Neural cell (in vitro differentiated cells): ENCODE data around the gene ARMC9. TPM values are rescaled to one million over a fixed set of nuclear protein-coding genes. Genes with fewer than 3 reads are reported as not detected.

Experiments
- H2AFZ ChIP-seq: fragments of 200-600, 300-800 bp; sonication (generic), shearing (Covaris generic); 2 replicates; pipeline ENCODE4 v1.6.0; 2014; ENCODE audit warnings: low read depth, mild to moderate bottlenecking, antibody characterized with exemption, low read length, moderate library complexity
- H3F3A ChIP-seq: fragments of 200-600 bp; shearing (Covaris generic); 2 replicates; pipeline ENCODE4 v1.6.1; 2016; ENCODE audit warnings: mild to moderate bottlenecking, moderate library complexity, mixed read lengths, antibody characterized with exemption, low read length; ENCODE audit not compliant: insufficient read depth, poor library complexity, severe bottlenecking
- H3K27ac ChIP-seq: fragments of 200-600, 300-800 bp; sonication (generic), shearing (Covaris generic); 2 replicates; pipeline ENCODE4 v1.5.1; 2014; ENCODE audit warnings: mild to moderate bottlenecking, low read length, moderate library complexity
- H3K27me3 ChIP-seq: fragments of 300-800, 200-600 bp; sonication (generic), shearing (Covaris generic); 2 replicates; pipeline ENCODE4 v1.6.0; 2014; ENCODE audit warnings: mild to moderate bottlenecking, low read depth, low read length, moderate library complexity; ENCODE audit not compliant: insufficient read depth
- H3K36me3 ChIP-seq: fragments of 300-800, 200-600 bp; sonication (generic), shearing (Covaris generic); 2 replicates; pipeline ENCODE4 v1.5.1; 2014; ENCODE audit warnings: mild to moderate bottlenecking, antibody characterized with exemption, low read length, moderate library complexity; ENCODE audit not compliant: insufficient read depth
- H3K4me2 ChIP-seq: fragments of 300-800, 200-600 bp; sonication (generic), shearing (Covaris generic); 2 replicates; pipeline ENCODE4 v1.6.0; 2014; ENCODE audit warnings: mild to moderate bottlenecking, low read length
- H3K4me3 ChIP-seq: fragments of 300-800, 200-600 bp; sonication (generic), shearing (Covaris generic); 2 replicates; pipeline ENCODE4 v1.5.1; 2014; ENCODE audit warnings: mild to moderate bottlenecking, low read length, moderate library complexity
- H3K79me2 ChIP-seq: fragments of 200-600 bp; shearing (Covaris generic); replicated peaks from 2 replicates; pipeline ENCODE4 v1.6.0; 2014; ENCODE audit warnings: mild to moderate bottlenecking, low read length, moderate library complexity; ENCODE audit not compliant: insufficient read depth
- H3K9ac ChIP-seq: fragments of 300-800, 200-600 bp; sonication (generic), shearing (Covaris generic); 2 replicates; pipeline ENCODE4 v1.6.1; 2016; ENCODE audit warnings: mild to moderate bottlenecking, low read length, mixed read lengths
- H3K9me2 ChIP-seq: fragments of 200-600 bp; shearing (Covaris generic); 2 replicates; pipeline ENCODE4 v1.6.1; 2016; ENCODE audit warnings: mild to moderate bottlenecking, low read length, mixed read lengths; ENCODE audit not compliant: insufficient read depth
- H3K9me3 ChIP-seq: fragments of 200-600, 300-800 bp; sonication (generic), shearing (Covaris generic); 2 replicates; pipeline ENCODE4 v1.6.1; 2016; ENCODE audit warnings: mild to moderate bottlenecking, mixed run types, low read length, moderate library complexity, mixed read lengths
- H4K20me1 ChIP-seq: fragments of 200-600 bp; shearing (Covaris generic); 2 replicates; pipeline ENCODE4 v1.6.1; 2016; ENCODE audit warnings: mild to moderate bottlenecking, mixed run types; ENCODE audit not compliant: insufficient read depth
- EP300 ChIP-seq: fragments of 450-650 bp; conservative IDR thresholded peaks from 2 replicates; pipeline ENCODE4 v1.6.1; 2014; ENCODE audit warnings: antibody characterized with exemption, mild to moderate bottlenecking, moderate library complexity; ENCODE audit not compliant: poor library complexity, severe bottlenecking
- EZH2 ChIP-seq: fragments of 200-600, 300-800 bp; shearing (Covaris generic), sonication (generic); IDR thresholded peaks from 2 replicates; pipeline ENCODE4 v1.6.1; 2014; ENCODE audit warnings: antibody characterized with exemption, low read length, borderline replicate concordance, mild to moderate bottlenecking; ENCODE audit not compliant: insufficient read depth, poor library complexity, severe bottlenecking
- MXI1 ChIP-seq: fragments of 450-650 bp; conservative IDR thresholded peaks from 2 replicates; pipeline ENCODE4 v1.6.1; 2014; ENCODE audit warnings: antibody characterized with exemption, mild to moderate bottlenecking; ENCODE audit not compliant: poor library complexity, severe bottlenecking
- POLR2AphosphoS5 ChIP-seq: IDR thresholded peaks from 2 replicates; pipeline ENCODE4 v1.6.1; 2012
- RAD21 ChIP-seq: fragments of 450-650 bp; conservative IDR thresholded peaks from 2 replicates; pipeline ENCODE4 v1.6.1; 2014; ENCODE audit warnings: antibody characterized with exemption, mild to moderate bottlenecking, moderate library complexity
- SMC3 ChIP-seq: fragments of 450-650 bp; conservative IDR thresholded peaks from 2 replicates; pipeline ENCODE4 v1.6.1; 2014; ENCODE audit warnings: antibody characterized with exemption, mild to moderate bottlenecking, moderate library complexity; ENCODE audit not compliant: poor library complexity
- TAF1 ChIP-seq: IDR thresholded peaks from 2 replicates; pipeline ENCODE4 v1.6.1; 2012; ENCODE audit warnings: low read depth
- polyA plus RNA-seq: library from polyadenylated mRNA; depleted of rRNA; stranded (reverse); fragments of >200 nt; gene quantifications from 2 replicates; pipeline ENCODE4 v1.2.3, GENCODE V29; 2014
- TF ChIP-seq, protein P1 (sequence below): IDR thresholded peaks from 2 replicates; pipeline ENCODE4 v1.6.1; 2012; ENCODE audit warnings: borderline replicate concordance
- TF ChIP-seq, protein P2 (sequence below): fragments of 450-650 bp; IDR thresholded peaks from 2 replicates; pipeline ENCODE4 v1.5.1; 2014; ENCODE audit warnings: antibody characterized with exemption, mild to moderate bottlenecking, moderate library complexity; ENCODE audit not compliant: poor library complexity, severe bottlenecking

Gene ARMC9
- polyA plus RNA-seq, 1 donor from 2014 or later = 13.9 TPM

DNA sequence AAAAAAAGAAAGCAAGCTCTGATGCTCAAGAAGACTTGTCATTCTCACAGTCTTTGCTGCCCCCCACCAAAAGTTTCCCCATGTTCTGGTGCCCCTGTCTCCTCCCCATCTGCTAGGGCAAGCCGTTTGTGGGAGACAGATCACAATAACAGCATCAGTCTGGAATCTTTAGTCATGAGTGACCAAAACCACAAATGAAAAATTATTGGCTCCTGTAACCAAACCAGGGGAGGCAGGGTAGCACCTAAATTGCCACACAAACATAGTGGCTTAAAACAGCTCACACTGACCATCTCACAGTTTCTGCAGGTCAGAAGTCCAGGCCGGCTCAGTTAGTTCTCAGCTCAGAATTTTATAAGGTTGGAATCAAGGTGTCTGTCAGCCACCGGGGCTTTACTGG lies 188.0 kb downstream of the ARMC9 start:
- no peaks in the 10 kb centered on the region for H3K27me3 ChIP-seq
- no peaks in the 10 kb centered on the region for H4K20me1 ChIP-seq
- no peaks in the 10 kb centered on the region for H3K9me3 ChIP-seq
- no peaks in the 10 kb centered on the region for H3K9me2 ChIP-seq
- H3K36me3 ChIP-seq = no peaks in the 10 kb centered on the region
- H2AFZ ChIP-seq = no peak overlapping the region
- H3K4me2 ChIP-seq = no peak overlapping the region
- TF ChIP-seq RAD21 = no peak
- TF ChIP-seq, protein P1, sequence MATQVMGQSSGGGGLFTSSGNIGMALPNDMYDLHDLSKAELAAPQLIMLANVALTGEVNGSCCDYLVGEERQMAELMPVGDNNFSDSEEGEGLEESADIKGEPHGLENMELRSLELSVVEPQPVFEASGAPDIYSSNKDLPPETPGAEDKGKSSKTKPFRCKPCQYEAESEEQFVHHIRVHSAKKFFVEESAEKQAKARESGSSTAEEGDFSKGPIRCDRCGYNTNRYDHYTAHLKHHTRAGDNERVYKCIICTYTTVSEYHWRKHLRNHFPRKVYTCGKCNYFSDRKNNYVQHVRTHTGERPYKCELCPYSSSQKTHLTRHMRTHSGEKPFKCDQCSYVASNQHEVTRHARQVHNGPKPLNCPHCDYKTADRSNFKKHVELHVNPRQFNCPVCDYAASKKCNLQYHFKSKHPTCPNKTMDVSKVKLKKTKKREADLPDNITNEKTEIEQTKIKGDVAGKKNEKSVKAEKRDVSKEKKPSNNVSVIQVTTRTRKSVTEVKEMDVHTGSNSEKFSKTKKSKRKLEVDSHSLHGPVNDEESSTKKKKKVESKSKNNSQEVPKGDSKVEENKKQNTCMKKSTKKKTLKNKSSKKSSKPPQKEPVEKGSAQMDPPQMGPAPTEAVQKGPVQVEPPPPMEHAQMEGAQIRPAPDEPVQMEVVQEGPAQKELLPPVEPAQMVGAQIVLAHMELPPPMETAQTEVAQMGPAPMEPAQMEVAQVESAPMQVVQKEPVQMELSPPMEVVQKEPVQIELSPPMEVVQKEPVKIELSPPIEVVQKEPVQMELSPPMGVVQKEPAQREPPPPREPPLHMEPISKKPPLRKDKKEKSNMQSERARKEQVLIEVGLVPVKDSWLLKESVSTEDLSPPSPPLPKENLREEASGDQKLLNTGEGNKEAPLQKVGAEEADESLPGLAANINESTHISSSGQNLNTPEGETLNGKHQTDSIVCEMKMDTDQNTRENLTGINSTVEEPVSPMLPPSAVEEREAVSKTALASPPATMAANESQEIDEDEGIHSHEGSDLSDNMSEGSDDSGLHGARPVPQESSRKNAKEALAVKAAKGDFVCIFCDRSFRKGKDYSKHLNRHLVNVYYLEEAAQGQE = no peak
- no peak for TF ChIP-seq TAF1
- no peak for TF ChIP-seq MXI1
- TF ChIP-seq POLR2AphosphoS5 = no peak
- no peak for TF ChIP-seq SMC3
- TF ChIP-seq EZH2 = no peak
- TF ChIP-seq EP300 = no peak
- TF ChIP-seq, protein P2, sequence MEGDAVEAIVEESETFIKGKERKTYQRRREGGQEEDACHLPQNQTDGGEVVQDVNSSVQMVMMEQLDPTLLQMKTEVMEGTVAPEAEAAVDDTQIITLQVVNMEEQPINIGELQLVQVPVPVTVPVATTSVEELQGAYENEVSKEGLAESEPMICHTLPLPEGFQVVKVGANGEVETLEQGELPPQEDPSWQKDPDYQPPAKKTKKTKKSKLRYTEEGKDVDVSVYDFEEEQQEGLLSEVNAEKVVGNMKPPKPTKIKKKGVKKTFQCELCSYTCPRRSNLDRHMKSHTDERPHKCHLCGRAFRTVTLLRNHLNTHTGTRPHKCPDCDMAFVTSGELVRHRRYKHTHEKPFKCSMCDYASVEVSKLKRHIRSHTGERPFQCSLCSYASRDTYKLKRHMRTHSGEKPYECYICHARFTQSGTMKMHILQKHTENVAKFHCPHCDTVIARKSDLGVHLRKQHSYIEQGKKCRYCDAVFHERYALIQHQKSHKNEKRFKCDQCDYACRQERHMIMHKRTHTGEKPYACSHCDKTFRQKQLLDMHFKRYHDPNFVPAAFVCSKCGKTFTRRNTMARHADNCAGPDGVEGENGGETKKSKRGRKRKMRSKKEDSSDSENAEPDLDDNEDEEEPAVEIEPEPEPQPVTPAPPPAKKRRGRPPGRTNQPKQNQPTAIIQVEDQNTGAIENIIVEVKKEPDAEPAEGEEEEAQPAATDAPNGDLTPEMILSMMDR = no peak
- no peaks in the 10 kb centered on the region for H3K79me2 ChIP-seq
- H3F3A ChIP-seq = no peaks in the 10 kb centered on the region
- no peak overlapping the region for H3K27ac ChIP-seq
- H3K4me3 ChIP-seq = no peak overlapping the region
- H3K9ac ChIP-seq = no peak overlapping the region

DNA sequence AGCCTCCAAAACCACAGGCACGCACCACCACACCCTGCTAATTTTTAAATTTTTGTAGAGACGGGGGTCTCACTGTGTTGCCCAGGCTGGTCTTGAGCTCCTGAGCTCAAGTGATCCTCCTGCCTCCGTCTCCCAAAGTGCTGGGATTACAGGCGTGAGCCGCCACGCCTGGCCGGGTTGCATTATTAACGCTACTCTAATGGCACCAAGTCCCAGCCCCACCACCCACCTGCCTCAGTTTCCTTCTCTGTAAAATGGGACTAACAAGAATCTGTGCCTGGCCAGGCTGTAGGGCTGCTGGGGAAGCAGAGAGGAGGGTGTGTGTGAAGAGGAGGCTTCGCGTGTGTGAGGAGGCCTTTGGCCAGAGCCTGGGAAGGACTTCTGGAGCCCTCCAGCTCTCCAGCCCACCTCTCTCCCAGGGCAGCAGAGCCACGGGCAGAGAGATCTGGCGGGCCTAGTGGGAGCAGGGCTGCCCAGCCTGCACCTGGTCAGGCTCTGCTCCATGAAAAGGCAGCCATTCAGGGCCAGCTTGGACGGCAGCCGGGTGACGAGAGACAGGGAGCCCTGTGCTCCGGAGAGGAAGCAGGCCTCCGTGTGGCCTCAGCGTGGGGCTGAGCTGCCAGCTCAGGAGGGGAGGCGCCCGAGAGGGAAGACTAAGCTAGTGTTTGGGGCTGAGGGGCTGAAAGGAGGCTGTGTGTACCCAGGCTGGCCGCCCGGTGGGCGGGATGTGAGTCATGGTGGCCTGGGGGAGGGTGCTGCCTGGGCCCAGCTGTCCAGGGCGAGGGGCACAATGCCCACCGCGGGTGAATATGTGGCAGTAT lies 189.7 kb downstream of the ARMC9 start:
- Histone ChIP-seq H3K27me3 (no peaks in the 10 kb centered on the region), H3K9me2 (no peaks in the 10 kb centered on the region), H3K36me3 (no peaks in the 10 kb centered on the region), H2AFZ (no peak overlapping the region), H3K79me2 (no peaks in the 10 kb centered on the region), H3K9ac (no peak overlapping the region), H4K20me1 (no peaks in the 10 kb centered on the region), H3K4me2 (no peak overlapping the region), H3K9me3 (no peaks in the 10 kb centered on the region), H3F3A (no peaks in the 10 kb centered on the region), H3K4me3 (no peak overlapping the region), H3K27ac (no peak overlapping the region)
- no peak for TF ChIP-seq SMC3
- TF ChIP-seq, protein P2 = no peak
